Testis (tissue), 2 donors: Measurements from ENCODE around the gene FNIP1.

ENCODE experiments used
- POLR2A ChIP-seq: fragments of 450-650 bp; IDR thresholded peaks from one replicate; pipeline ENCODE4 v1.6.1; 2017; ENCODE audit warnings: antibody characterized with exemption, mild to moderate bottlenecking, moderate library complexity
- TF ChIP-seq, protein P1 (sequence below), 3 experiments: fragments of 450-650 bp in 2 of 3; fragments of 200-600 bp in 1 of 3; sonication (generic) in 1 of 3; IDR thresholded peaks; one replicate each; pipeline ENCODE4 v1.5.1; 2016 to 2019; ENCODE audit warnings: antibody characterized with exemption in 3 of 3, mild to moderate bottlenecking in 2 of 3, moderate library complexity in 1 of 3

DNA sequence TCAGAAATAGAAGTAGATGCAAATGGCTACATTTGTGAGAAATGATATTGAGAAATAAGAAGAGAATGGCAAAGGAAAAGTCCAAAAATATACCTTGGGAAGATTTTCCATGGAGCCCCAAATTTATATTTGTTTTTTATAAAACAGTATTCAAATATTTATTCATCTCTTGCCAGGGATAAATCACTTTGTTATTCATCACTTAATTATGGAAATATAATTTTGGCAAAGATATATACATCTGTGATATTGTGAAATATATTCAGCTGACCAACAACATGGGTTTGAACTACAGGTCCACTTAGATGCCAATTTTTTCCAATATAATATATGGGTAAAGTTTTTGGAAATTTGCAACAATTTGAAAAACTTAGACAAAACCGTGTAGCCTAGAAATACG, 142.0 kb downstream of the FNIP1 start:
- TF ChIP-seq, protein P1, sequence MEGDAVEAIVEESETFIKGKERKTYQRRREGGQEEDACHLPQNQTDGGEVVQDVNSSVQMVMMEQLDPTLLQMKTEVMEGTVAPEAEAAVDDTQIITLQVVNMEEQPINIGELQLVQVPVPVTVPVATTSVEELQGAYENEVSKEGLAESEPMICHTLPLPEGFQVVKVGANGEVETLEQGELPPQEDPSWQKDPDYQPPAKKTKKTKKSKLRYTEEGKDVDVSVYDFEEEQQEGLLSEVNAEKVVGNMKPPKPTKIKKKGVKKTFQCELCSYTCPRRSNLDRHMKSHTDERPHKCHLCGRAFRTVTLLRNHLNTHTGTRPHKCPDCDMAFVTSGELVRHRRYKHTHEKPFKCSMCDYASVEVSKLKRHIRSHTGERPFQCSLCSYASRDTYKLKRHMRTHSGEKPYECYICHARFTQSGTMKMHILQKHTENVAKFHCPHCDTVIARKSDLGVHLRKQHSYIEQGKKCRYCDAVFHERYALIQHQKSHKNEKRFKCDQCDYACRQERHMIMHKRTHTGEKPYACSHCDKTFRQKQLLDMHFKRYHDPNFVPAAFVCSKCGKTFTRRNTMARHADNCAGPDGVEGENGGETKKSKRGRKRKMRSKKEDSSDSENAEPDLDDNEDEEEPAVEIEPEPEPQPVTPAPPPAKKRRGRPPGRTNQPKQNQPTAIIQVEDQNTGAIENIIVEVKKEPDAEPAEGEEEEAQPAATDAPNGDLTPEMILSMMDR (IDR thresholded peaks at IDR 0.05), result no peak
- no peak for TF ChIP-seq POLR2A
